ENCODE data around the gene EHMT1.

EHMT1 gene

GRCh38 chr9:137820161-137820855 is 201.5 kb downstream of the EHMT1 start:
- no peaks in the 10 kb centered on the region for H3K9me3 Mint-ChIP-seq
- no peak overlapping the region for H3K4me3 Mint-ChIP-seq
- H3K4me1 Mint-ChIP-seq = peaks cover 13% of the 10 kb centered on the region
- peaks cover 77% of the 10 kb centered on the region for H3K36me3 Mint-ChIP-seq
- peak overlapping the region; percentile 37 for H3K27ac Mint-ChIP-seq
- ATAC-seq (peak; percentile 74), DNase-seq (ENCODE audit: low spot score in 2 of 2) (no peak)

- ATAC-seq (no peak), DNase-seq (ENCODE audit: low spot score in 2 of 2) (no peak)
- peak overlapping the region; percentile 8 for H3K27ac Mint-ChIP-seq
- peaks cover 63% of the 10 kb centered on the region for H3K36me3 Mint-ChIP-seq
- H3K9me3 Mint-ChIP-seq = no peaks in the 10 kb centered on the region
- H3K4me1 Mint-ChIP-seq = peaks cover 24% of the 10 kb centered on the region
- H3K4me3 Mint-ChIP-seq = no peak overlapping the region
Measured at GRCh38 chr9:137823986-137824771, 205.4 kb downstream of the EHMT1 start.

GRCh38 chr9:137825324-137825989 is 206.7 kb downstream of the EHMT1 start:
- peaks cover 19% of the 10 kb centered on the region for H3K4me1 Mint-ChIP-seq
- ATAC-seq = no peak

GRCh38 chr9:137827908-137828526 is 209.2 kb downstream of the EHMT1 start:
- no peak overlapping the region for H3K27ac Mint-ChIP-seq
- H3K9me3 Mint-ChIP-seq = no peaks in the 10 kb centered on the region
- H3K4me1 Mint-ChIP-seq = peaks cover 16% of the 10 kb centered on the region
- H3K4me3 Mint-ChIP-seq = no peak overlapping the region
- no peak for DNase-seq (ENCODE audit: low spot score in 2 of 2)
- no peak for ATAC-seq
- H3K36me3 Mint-ChIP-seq = peaks cover 56% of the 10 kb centered on the region

More at GRCh38 chr9:137825324-137825989, 206.7 kb downstream of the EHMT1 start:
- DNase-seq (ENCODE audit: low spot score in 2 of 2) = no peak
- Mint-ChIP-seq H3K9me3 (no peaks in the 10 kb centered on the region), H3K36me3 (peaks cover 64% of the 10 kb centered on the region), H3K4me3 (no peak overlapping the region), H3K27ac (no peak overlapping the region)

GRCh38 chr9:137828527-137829259 is 209.9 kb downstream of the EHMT1 start:
- Mint-ChIP-seq H3K4me3 (no peak overlapping the region), H3K27ac (no peak overlapping the region), H3K4me1 (peaks cover 16% of the 10 kb centered on the region), H3K9me3 (no peaks in the 10 kb centered on the region), H3K36me3 (peaks cover 50% of the 10 kb centered on the region)
- ATAC-seq (no peak), DNase-seq (ENCODE audit: low spot score in 2 of 2) (no peak)

- ATAC-seq = no peak
- H3K9me3 Mint-ChIP-seq = no peaks in the 10 kb centered on the region
- H3K27ac Mint-ChIP-seq = no peak overlapping the region
- H3K36me3 Mint-ChIP-seq = peaks cover 42% of the 10 kb centered on the region
- H3K4me3 Mint-ChIP-seq = no peak overlapping the region
- DNase-seq (ENCODE audit: low spot score in 2 of 2) = no peak
- H3K4me1 Mint-ChIP-seq = peaks cover 16% of the 10 kb centered on the region
Measured at GRCh38 chr9:137829260-137829996, 210.6 kb downstream of the EHMT1 start.

GRCh38 chr9:137832191-137832700 is 213.4 kb downstream of the EHMT1 start:
- Mint-ChIP-seq H3K4me3 (no peak overlapping the region), H3K27ac (no peak overlapping the region), H3K4me1 (peaks cover under 1% of the 10 kb centered on the region), H3K36me3 (peaks cover 36% of the 10 kb centered on the region), H3K9me3 (no peaks in the 10 kb centered on the region)
- no peak for ATAC-seq
- DNase-seq (ENCODE audit: low spot score in 2 of 2) = no peak

GRCh38 chr9:137832830-137833590 is 214.2 kb downstream of the EHMT1 start:
- H3K4me1 Mint-ChIP-seq = no peaks in the 10 kb centered on the region
- H3K4me3 Mint-ChIP-seq = no peak overlapping the region
- H3K27ac Mint-ChIP-seq = no peak overlapping the region
- peaks cover 37% of the 10 kb centered on the region for H3K36me3 Mint-ChIP-seq
- ATAC-seq (no peak), DNase-seq (ENCODE audit: low spot score in 2 of 2) (no peak)
- H3K9me3 Mint-ChIP-seq = no peaks in the 10 kb centered on the region

GRCh38 chr9:137833721-137834613 is 215.2 kb downstream of the EHMT1 start:
- H3K36me3 Mint-ChIP-seq = peaks cover 41% of the 10 kb centered on the region
- H3K27ac Mint-ChIP-seq = no peak overlapping the region
- ATAC-seq (no peak), DNase-seq (ENCODE audit: low spot score in 2 of 2) (no peak)
- no peaks in the 10 kb centered on the region for H3K4me1 Mint-ChIP-seq
- H3K4me3 Mint-ChIP-seq = no peak overlapping the region
- H3K9me3 Mint-ChIP-seq = no peaks in the 10 kb centered on the region

GRCh38 chr9:137834846-137835546 is 216.2 kb downstream of the EHMT1 start:
- Mint-ChIP-seq H3K9me3 (no peaks in the 10 kb centered on the region), H3K27ac (no peak overlapping the region), H3K4me3 (no peak overlapping the region), H3K4me1 (no peaks in the 10 kb centered on the region), H3K36me3 (peaks cover 37% of the 10 kb centered on the region)
- no peak for ATAC-seq
- no peak for DNase-seq (ENCODE audit: low spot score in 2 of 2)

GRCh38 chr9:137836151-137836830 is 217.5 kb downstream of the EHMT1 start:
- ATAC-seq (no peak), DNase-seq (ENCODE audit: low spot score in 2 of 2) (no peak)
- Mint-ChIP-seq H3K36me3 (peaks cover 27% of the 10 kb centered on the region), H3K9me3 (no peaks in the 10 kb centered on the region), H3K27ac (no peak overlapping the region), H3K4me3 (no peak overlapping the region), H3K4me1 (no peaks in the 10 kb centered on the region)

GRCh38 chr9:137836831-137837241 is 218.0 kb downstream of the EHMT1 start:
- H3K27ac Mint-ChIP-seq = no peak overlapping the region
- DNase-seq (ENCODE audit: low spot score in 2 of 2) = no peak
- peaks cover 23% of the 10 kb centered on the region for H3K36me3 Mint-ChIP-seq
- H3K4me1 Mint-ChIP-seq = no peaks in the 10 kb centered on the region
- no peak overlapping the region for H3K4me3 Mint-ChIP-seq
- no peaks in the 10 kb centered on the region for H3K9me3 Mint-ChIP-seq
- ATAC-seq = no peak
